ENCODE measurements around the gene ERCC6.

The ERCC6 gene

GRCh38 chr10:49512121-49512809 is 26.7 kb downstream of the ERCC6 start:
- peak; percentile 21 for DNase-seq (ENCODE audit: insufficient read length, low spot score)
- FAIRE-seq: no peak

GRCh38 chr10:49509771-49510303 is 29.1 kb downstream of the ERCC6 start:
- FAIRE-seq: no peak
- no peak for DNase-seq (ENCODE audit: insufficient read length, low spot score)

DNA sequence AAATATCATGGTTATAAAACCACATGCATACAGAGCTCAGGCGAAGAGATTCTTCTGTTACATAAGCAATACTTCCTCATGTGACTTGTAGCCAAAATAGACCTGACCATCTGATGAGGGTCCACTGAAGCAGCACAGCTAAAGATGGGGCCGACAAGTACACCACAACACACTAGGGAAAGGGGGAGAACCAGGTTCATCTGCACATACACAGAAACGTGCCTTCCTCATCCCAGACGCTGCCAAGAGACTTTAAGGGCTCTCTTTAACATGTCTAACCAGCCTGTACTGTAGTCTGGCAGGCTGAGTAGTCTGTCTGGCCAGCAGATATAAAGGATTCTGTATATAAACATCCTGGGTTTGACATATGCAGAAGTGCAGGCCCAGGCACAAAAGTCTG is 30.3 kb downstream of the ERCC6 start:
- DNase-seq (ENCODE audit: insufficient read length, low spot score) (no peak), FAIRE-seq (no peak)

- no peak for DNase-seq (ENCODE audit: insufficient read length, low spot score)
- no peak for FAIRE-seq
Observed at GRCh38 chr10:49508249-49508648, 30.7 kb downstream of the ERCC6 start.

- no peak for FAIRE-seq
- DNase-seq (ENCODE audit: insufficient read length, low spot score): no peak
Observed at GRCh38 chr10:49505589-49505988, 33.3 kb downstream of the ERCC6 start.

GRCh38 chr10:49505076-49505475 is 33.8 kb downstream of the ERCC6 start:
- FAIRE-seq: no peak
- no peak for DNase-seq (ENCODE audit: insufficient read length, low spot score)

GRCh38 chr10:49504528-49504927 is 34.4 kb downstream of the ERCC6 start:
- DNase-seq (ENCODE audit: insufficient read length, low spot score) (no peak), FAIRE-seq (no peak)

DNA sequence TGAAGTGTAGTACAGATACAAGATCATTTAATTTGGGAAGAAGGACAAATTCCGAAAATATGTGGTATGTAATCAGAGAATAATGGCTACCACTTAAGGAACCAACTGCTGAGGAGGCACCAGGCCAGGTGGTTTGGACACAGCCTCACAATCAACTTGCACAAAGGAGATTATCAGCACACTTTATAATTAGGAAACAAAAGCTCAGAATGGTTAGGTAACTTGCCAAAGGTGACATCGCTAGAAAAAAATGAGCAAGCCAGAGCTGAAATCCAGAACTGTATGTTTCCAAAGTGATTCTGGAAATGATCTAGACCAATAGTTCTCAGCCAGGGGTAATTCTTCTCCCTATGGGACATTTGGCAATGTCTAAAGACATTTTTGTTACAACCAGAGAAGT is 36.6 kb downstream of the ERCC6 start:
- FAIRE-seq (no peak), DNase-seq (ENCODE audit: insufficient read length, low spot score) (no peak)

GRCh38 chr10:49500412-49500811 is 38.5 kb downstream of the ERCC6 start:
- FAIRE-seq (no peak), DNase-seq (ENCODE audit: insufficient read length, low spot score) (no peak)

- FAIRE-seq (no peak), DNase-seq (ENCODE audit: insufficient read length, low spot score) (no peak)
Observed at GRCh38 chr10:49499305-49499851, 39.5 kb downstream of the ERCC6 start.

DNA sequence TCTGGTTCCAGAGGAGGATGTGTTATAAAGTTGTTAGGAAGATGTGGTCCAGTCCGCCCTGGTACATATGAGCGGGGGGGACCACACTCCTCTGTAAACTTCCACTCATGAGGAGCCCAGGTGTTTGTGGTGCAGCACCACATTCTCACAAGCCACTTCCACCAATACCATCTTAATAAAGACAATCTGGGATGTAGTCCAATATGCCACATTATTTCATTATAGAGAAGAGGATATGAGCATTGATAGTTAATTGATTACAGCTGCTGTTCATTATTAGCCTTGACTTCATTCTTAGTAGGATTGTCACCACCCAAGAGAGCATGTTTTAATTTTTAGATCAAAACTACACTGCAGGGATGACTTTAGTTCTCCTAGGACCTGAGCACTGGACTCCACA is 40.5 kb downstream of the ERCC6 start:
- FAIRE-seq (no peak), DNase-seq (ENCODE audit: insufficient read length, low spot score) (no peak)

GRCh38 chr10:49497358-49497757 is 41.6 kb downstream of the ERCC6 start:
- DNase-seq (ENCODE audit: insufficient read length, low spot score) (no peak), FAIRE-seq (no peak)

DNA sequence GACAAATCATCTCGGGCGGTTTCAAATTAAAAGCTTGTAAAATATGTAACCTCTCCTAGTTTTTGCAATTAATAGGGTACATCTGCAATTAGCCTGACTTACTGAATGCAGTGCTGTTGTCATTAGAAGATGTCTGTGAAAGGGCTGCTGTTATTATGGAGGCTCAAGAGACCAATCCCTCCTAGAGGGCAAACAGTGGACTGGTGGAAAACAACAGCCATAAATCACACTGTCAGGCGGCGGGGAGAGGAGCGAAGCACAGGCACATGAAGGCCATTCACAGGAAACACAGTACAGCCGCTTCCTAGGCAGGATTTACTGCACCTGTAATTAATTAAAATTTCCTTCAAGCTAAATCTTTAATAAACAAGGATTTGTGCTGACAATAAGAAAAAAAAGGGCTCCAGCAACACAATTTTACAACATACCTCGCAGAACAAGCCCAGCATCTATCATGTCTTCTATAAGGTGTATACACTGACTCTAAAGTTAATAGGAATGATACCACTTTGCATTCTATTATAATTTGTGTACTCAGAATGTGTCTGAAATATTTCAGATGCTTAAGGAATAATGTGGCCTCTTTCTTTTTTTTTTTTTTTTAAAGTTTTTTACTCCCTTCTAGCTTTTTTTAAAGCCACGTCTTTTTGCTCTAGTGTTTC is 50.7 kb downstream of the ERCC6 start:
- no peak for DNase-seq (ENCODE audit: insufficient read length, low spot score)
- no peak for FAIRE-seq

DNA sequence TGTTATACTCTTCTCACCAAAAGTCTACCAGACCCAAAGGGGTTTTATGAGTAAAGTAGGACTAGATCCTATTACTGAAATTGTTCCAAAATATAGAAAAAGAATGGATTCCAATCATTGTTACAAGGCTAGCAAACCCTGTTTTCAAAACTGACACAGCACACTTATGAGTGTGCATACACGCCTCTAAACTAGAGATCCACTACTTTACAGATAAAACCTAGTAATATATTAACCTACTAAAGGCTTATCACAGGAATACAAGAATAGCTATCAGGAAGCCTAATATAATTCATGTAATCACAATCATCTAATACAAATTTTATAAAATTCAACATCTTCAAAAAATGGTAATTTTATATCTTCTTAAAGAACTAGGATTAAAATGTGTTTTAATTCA is 52.2 kb downstream of the ERCC6 start:
- no peak for FAIRE-seq
- no peak for DNase-seq (ENCODE audit: insufficient read length, low spot score)

DNA sequence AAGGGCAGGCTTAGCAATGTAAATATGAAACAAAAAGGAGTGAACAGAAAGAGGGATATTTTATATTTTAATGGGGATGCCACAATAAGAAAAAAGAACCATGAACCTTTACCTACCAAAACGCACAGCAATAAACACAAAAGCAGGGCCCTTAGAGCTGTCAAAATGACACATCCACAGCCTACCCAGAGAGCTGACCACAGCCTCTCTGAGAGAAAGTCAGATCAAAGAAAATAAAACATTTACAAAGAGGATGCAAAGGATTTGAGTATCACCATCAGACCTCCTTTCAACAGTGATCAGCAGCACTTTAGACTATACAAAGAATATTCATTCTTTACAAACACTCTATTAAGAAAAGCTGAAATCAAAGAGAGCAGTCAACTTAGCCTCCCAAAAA is 52.9 kb downstream of the ERCC6 start:
- DNase-seq (ENCODE audit: insufficient read length, low spot score): no peak
- no peak for FAIRE-seq

- FAIRE-seq (no peak), DNase-seq (ENCODE audit: insufficient read length, low spot score) (no peak)
Observed at GRCh38 chr10:49484486-49485235, 54.3 kb downstream of the ERCC6 start.

GRCh38 chr10:49478819-49479218 is 60.1 kb downstream of the ERCC6 start:
- DNase-seq (ENCODE audit: insufficient read length, low spot score) (no peak), FAIRE-seq (no peak)

DNA sequence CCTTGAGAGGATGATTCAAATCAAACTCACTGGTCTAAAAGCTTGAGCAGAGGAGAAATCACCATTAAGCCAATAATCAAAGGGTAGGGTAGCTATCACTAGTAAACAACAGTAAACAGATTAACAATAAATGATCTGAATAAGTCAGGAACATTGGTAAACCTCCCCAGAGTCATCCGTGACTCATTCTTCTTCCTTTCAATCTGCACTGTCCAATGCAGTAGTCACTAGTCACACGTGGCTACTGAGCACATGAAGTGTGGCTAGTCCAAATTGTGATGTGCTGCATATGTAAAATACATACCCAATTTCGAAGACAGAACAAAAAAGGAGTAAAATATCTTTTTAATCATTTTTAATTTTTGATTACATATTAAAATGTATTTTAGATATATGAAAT is 64.0 kb downstream of the ERCC6 start:
- DNase-seq (ENCODE audit: insufficient read length, low spot score): no peak
- no peak for FAIRE-seq

GRCh38 chr10:49471532-49471931 is 67.4 kb downstream of the ERCC6 start:
- no peak for FAIRE-seq
- no peak for DNase-seq (ENCODE audit: insufficient read length, low spot score)

GRCh38 chr10:49465736-49466135 is 73.2 kb downstream of the ERCC6 start:
- no peak for FAIRE-seq
- no peak for DNase-seq (ENCODE audit: insufficient read length, low spot score)

Data from HTR-8/SVneo (cell line).